HG03103 (cell line): Measurements from ENCODE around the gene LRWD1.
"Not testable (repeated sequence)": the region's sequence is repeated elsewhere in the genome, so short reads cannot be mapped to it uniquely, and the experiment has no call there.

Experiments used
- ATAC-seq: cut with Tn5 transposase; IDR thresholded peaks from one replicate; pipeline ENCODE4 v1.9.1; 2021; ENCODE audit warnings: low read depth; ENCODE audit not compliant: unreplicated experiment

LRWD1 gene

DNA sequence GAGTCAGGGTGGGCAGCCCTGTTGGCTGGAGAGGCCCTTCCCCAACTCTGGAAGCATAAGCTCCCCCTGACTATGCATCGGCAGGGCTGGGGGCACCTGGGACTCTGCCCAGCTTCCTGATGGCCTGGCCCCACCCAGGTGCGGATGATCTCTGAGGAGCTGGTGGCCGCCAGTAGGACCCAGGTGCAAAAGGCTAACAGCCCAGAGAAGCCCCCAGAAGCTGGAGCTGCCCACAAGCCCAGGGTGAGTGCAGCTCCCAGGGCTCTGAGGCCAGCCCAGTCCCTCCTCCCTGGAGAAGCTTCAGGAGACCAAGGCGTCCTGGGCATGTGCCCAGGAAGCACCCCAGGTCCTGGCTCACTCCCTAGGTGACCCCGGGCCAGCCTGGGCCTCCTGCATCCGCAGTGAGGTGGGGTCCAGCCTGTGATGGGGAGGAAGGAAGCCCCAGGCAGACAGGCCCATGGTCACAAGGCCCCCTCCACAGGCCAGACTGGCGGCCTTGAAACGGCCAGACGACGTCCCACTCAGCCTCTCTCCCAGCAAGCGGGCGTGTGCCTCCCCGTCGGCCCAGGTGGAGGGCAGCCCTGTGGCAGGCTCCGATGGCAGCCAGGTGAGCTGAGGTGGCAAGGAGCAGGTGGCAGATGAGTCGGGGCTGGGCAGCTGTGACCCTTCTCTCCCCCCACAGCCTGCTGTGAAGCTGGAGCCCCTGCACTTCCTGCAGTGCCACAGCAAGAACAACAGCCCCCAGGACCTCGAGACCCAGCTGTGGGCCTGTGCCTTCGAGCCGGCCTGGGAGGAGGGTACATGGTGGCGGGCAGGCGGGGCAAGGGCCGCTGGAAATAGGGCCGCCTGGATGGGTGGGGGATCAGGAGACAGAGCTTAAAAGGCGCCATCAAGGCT lies 3.0 kb downstream of the LRWD1 start:
- ATAC-seq: no peak

DNA sequence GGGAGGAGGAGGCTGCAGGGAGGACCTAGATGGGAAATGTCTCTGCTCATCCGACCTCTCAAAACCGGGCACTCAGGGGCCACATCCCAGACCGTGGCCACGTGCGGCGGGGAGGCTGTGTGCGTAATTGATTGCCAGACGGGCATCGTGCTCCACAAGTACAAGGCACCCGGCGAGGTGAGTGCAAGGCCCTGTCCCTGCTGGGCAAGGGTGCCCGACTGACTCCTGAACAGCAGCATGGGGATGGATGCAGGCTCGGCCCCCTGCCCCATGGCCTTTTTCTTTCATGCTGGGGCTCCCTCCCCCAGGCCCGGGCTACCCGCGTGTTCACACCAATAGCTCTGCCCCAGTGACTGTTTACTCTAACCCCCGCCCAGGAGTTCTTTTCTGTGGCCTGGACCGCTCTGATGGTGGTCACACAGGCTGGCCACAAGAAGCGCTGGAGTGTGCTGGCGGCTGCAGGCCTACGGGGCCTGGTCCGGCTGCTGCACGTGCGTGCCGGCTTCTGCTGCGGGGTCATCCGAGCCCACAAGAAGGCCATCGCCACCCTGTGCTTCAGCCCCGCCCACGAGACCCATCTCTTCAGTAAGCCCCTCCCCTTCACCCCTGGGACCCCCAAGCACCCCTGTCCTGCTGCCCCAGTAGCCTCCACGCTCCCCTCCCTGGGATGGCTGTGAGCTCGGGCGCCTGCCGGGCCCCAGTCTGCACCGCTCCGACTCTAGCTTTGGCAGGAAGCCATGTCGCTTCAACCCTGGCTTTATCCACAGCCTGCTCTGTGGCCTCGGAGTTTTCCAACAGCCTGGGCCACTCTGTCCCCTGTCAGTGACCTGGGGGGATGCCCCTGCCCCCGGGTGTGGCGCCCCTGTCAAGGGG lies 3.9 kb downstream of the LRWD1 start:
- no peak for ATAC-seq

- ATAC-seq: no peak
Observed at GRCh38 chr7:102469351-102469971, 4.7 kb downstream of the LRWD1 start.

- no peak for ATAC-seq
Observed at GRCh38 chr7:102469972-102470825, 5.4 kb downstream of the LRWD1 start.

- ATAC-seq: no peak
Observed at GRCh38 chr7:102471791-102472125, 7.0 kb downstream of the LRWD1 start.

DNA sequence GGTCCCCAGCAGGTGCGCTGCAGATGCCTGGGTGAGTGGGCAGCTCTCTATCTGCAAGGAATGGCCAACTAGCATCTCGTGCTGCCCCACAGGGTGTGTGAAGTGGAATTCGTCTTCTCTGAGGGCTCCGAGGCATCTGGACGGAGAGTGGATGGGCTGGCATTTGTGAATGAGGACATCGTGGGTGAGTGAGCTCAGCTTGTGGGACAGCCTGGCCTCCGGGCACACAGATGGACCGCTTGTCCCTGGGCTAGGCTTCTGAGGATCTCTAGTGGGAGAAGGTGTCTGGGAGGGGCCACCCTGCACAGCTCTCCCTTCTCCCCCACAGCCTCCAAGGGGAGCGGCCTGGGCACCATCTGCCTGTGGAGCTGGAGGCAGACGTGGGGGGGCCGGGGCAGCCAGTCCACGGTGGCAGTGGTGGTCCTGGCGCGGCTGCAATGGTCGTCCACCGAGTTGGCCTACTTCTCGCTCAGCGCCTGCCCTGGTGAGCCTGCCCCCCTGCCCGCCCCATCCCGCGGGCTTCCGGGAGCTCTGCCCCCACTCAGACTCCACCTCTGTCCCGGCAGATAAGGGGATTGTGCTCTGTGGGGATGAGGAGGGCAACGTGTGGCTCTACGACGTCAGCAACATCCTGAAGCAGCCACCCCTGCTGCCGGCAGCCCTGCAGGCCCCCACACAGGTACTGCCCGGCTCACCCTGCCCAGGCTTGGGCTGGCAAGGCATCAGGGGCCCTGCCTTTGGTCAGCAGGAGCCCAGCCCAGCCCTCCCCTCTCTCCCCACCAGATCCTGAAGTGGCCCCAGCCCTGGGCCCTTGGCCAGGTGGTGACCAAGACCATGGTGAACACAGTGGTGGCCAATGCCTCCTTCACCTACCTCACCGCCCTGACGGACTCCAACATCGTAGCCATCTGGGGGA lies 7.6 kb downstream of the LRWD1 start:
- ATAC-seq: no peak

- ATAC-seq: no peak
Observed at GRCh38 chr7:102473271-102473991, 8.6 kb downstream of the LRWD1 start.

DNA sequence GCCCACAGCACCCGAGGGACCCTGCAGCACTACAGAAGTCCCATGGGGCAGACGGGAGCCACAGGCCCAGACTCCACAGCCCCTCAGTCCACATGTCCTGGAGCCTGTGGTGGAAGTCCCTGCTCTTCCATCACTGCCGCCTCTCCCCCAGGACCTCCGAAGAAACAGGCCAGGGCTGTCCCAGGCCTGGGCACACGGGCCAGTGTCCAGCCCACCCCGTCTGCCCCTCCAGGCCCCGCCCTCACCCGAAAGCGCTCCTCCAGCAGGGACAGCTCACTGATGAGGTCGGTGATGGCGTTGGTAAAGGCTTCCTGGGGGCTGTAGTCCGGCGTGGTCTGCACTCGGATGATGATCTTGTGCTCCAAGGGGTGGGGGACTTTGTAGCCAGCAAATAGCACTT lies 9.3 kb downstream of the LRWD1 start:
- not testable (repeated sequence) for ATAC-seq

DNA sequence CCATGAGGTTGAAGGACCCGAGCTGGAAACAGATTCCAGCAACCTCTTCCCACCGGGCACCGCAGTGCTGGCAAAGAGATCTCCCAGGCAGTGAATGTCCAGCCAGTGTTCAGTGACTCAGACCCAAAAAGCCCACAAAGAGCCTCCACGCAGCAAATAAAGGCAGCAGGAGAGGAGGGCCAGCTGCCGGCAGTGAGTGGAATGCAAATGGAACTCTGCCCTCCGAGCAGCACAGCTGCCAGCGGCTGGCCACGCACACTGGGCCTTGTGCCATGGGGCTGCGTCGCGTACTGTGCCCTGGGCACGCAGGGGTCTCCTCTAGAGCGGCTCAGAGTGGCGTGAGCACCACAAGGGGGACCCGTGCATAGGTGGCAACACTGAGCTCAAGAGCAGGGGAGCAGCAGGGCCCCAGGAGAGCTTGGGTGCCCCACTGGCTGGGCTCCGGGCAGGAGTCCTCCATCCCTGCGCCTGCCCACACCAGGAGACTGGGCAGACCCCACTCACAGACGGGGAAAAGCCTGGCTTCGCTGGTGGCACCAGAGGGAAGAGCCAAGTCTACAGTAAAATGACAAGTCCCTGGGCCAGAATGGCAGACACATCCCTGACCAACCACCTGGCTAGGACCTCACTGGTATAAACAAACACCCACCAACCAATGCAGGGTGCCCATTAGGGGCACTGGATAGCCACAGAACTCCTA lies 10.1 kb downstream of the LRWD1 start:
- ATAC-seq: not testable (repeated sequence)

GRCh38 chr7:102478314-102479208 lies 13.8 kb downstream of the LRWD1 start, which contains the start of gene POLR2J:
POLR2J (minus strand) TSS chr7:102478922; CDS start chr7:102478860, 62 bp downstream.
- ATAC-seq: peak; percentile 79

DNA sequence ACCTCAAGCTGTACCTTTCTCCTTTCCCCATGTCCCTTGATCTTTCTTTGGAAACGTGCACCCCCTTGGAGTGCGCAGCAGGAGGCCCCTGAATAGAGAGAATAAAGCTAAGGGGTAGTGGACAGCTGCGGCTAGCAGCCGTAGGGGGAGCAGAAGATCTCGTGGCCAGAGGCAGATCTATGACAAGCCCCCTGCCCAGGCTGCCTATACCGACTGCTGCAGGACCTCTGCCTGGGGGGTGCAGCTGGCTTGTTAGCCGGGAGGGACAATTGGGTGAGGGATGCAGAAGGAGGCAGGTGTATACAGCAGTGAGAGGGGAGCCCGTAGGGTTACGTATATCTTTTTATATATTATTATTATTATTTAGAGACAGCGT lies 14.4 kb downstream of the LRWD1 start:
- peak; percentile 15 for ATAC-seq

DNA sequence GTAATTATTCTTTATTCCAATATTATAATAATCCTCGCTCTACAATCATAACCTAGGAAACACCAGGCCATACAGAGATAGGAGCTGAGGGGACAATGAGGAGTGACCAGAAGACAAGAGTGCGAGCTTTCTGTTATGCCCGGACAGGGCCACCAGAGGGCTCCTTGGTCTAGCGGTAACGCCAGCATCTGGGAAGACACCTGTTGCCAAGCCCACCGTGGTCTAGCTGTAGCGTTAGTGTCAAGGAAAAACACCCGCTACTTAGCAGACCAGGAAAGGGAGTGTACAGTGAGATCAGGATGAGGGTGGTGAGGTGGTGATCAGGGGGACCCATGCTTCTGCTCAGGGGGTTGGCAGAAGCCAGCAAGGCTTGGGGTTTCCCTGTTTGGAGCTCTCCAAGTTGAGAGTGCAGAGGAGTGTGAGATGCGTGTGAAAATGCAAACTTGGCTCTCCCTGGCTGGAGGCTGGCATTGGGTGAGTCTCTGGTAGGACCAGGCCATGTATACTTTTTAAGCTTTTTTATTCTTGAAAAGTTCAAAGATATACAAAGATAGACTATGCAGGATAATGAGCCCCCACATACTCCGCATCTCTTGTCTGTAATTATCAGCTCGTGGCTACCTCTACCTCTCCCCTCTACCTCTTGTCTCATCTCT lies 15.3 kb downstream of the LRWD1 start:
- not testable (repeated sequence) for ATAC-seq

DNA sequence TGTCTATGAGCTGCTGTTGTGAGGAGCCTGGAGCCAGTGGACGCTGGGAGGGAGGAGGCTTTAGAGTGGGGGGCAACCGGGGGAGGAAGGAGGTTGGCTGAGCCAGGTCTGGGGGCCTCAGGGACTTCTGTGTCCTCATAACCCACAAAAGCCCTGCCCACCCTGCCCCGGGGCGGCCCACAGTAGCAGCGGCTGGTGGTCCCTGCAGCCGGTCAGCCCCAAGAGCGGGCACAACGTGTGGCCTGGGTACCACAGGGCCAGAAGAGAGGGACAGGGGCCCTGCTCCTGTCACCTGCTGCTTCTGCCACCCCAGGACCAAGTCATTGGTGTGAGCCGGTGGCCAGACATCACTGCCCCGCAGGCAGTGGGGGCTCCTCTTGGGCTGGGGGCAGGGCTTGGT lies 17.2 kb downstream of the LRWD1 start:
- not testable (repeated sequence) for ATAC-seq

GRCh38 chr7:102484317-102484716 lies 19.5 kb downstream of the LRWD1 start:
- not testable (repeated sequence) for ATAC-seq

DNA sequence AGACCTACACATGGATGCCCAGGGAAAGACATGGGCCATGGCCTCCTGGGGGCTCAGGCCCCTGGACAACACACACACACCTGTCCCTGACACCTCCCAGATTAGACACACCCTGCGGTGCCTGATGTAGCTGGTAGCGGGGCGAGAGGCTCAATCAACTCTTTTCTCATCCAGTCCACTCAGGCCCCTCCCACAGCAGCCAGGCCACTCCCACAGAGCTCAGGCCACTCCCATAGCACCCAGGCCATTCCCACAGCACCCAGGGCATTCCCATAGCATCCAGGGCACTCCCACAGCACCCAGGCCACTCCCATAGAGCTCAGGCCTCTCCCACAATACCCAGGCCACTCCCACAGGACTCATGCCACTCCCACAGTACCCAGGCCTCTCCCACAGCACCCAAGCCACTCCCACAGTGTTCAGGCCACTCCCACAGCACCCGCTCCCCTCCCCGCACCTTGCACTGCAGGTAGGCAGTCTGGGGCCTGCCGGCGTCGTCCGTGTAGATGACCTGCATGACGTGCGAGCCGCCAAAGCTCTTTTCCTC lies 25.8 kb downstream of the LRWD1 start:
- peak; percentile 43 for ATAC-seq
